Motor neuron (in vitro differentiated cells): ENCODE measurements around the gene ELL. TPM values are rescaled to one million over a fixed set of nuclear protein-coding genes. Genes with fewer than 3 reads are reported as not detected.
A peak's percentile ranks its signal among the peaks of the same experiment; 100 is the strongest.

Experiments
- ATAC-seq, 8 experiments: fragments of 200-7000 bp; cut with Tn5 transposase; replicated peaks in 6 of 8; 2 replicates each; pipeline ENCODE4 v1.8.0; 2021; ENCODE audit warnings: mild to moderate bottlenecking in 8 of 8, moderate library complexity in 8 of 8
- H3K27ac ChIP-seq, 2 donors: fragments of 250-450 bp; sonication (Bioruptor Pico); 2 replicates each; pipeline ENCODE4 v1.9.0; 2021; ENCODE audit warnings: antibody characterized with exemption in 2 of 2, mild to moderate bottlenecking in 2 of 2, moderate library complexity in 1 of 2
- H3K4me1 ChIP-seq, 2 donors: fragments of 250-450 bp; sonication (Bioruptor Pico); replicated peaks in 1 of 2; 2 replicates each; pipeline ENCODE4 v1.6.1; 2021; ENCODE audit warnings: antibody characterized with exemption in 2 of 2, mild to moderate bottlenecking in 2 of 2, moderate library complexity in 1 of 2
- H3K4me3 ChIP-seq, 5 donors: fragments of 250-450 bp; sonication (Bioruptor Pico); 2 replicates each; pipeline ENCODE4 v1.9.0; 2021; ENCODE audit warnings: antibody characterized with exemption in 5 of 5, mild to moderate bottlenecking in 5 of 5, moderate library complexity in 4 of 5
- WGBS, 10 experiments: fragments of 450-650 bp; shearing (Covaris generic); methylation state at CpG; one replicate each; pipeline ENCODE4 v1.0.0; 2022; 5-methylcytosine and 5-hydroxymethylcytosine counted together
- in situ Hi-C, 9 experiments: fragments of 400-800 bp; cut with MboI; loops; one replicate each; pipeline ENCODE4 v1.15.0; 2021; ENCODE audit warnings: low sequenced_read_pairs in 9 of 9, low pct_unique_long_range_greater_than_20kb in 2 of 9; ENCODE audit not compliant: unreplicated experiment in 9 of 9
- total RNA-seq, 8 experiments: library from RNA; unstranded; fragments of 300-600 nt; gene quantifications; 2 replicates each; pipeline versions ENCODE4 v1.2.3 to v1.2.4, GENCODE V29; 2022

The ELL gene
- total RNA-seq, 8 experiments from 2014 or later, result 3.4 to 13.8 (median 6.2) TPM

- H3K27ac ChIP-seq, result no peak overlapping the region
- H3K4me3 ChIP-seq, result no peak overlapping the region
- ATAC-seq, result no peak
- WGBS, 10 experiments, result 98 to 100% (median 100%) methylated on average over 2 to 10 of the region's 30 CpGs; no CpG with 5 or more reads in 7 of the 10 experiments
- H3K4me1 ChIP-seq, result peaks cover 15 to 17% of the 10 kb centered on the region in 2 donors
- in situ Hi-C loops, result loop anchor here in 4 of 9 experiments (25.0 kb wide), 2 partner anchors 372 to 397 kb away; partner anchors contain the start of gene UPF1 (in 1 of the 4)
Measured at GRCh38 chr19:18465214-18465963, 56.5 kb downstream of the ELL start.

- Histone ChIP-seq H3K4me1 (peaks cover 14 to 17% of the 10 kb centered on the region in 2 donors), H3K4me3 (no peak overlapping the region), H3K27ac (no peak overlapping the region)
- WGBS, 10 experiments, result 19 to 80% (median 60%) methylated on average over 1 to 7 of the region's 8 CpGs; no CpG with 5 or more reads in 3 of the 10 experiments
- ATAC-seq, result peak in 5 of 8 experiments; percentile 30 to 80 (median 60)
- in situ Hi-C loops, result loop anchor here in 4 of 9 experiments (25.0 kb wide), 2 partner anchors 373 to 398 kb away; partner anchors contain the start of gene UPF1 (in 1 of the 4)
Measured at GRCh38 chr19:18464646-18465045, 57.2 kb downstream of the ELL start.

- H3K4me1 ChIP-seq, result peaks cover 10 to 14% of the 10 kb centered on the region in 2 donors
- ATAC-seq, result no peak
- in situ Hi-C loops, result loop anchor here in 4 of 9 experiments (25.0 kb wide), 2 partner anchors 376 to 401 kb away; partner anchors contain the start of gene UPF1 (in 1 of the 4)
- H3K27ac ChIP-seq, result peak overlapping the region in 1 of 2 donors; percentile 76
- no peak overlapping the region for H3K4me3 ChIP-seq
- 88 to 100% (median 97%) methylated on average over 3 to 7 of the region's 22 CpGs; no CpG with 5 or more reads in 6 of the 10 experiments for WGBS, 10 experiments
Measured at GRCh38 chr19:18461471-18461870, 60.4 kb downstream of the ELL start.

GRCh38 chr19:18460900-18461299 is 61.0 kb downstream of the ELL start:
- ATAC-seq, result no peak
- no peak overlapping the region for H3K4me3 ChIP-seq
- in situ Hi-C loops, result loop anchor here in 4 of 9 experiments (25.0 kb wide), 2 partner anchors 376 to 401 kb away; partner anchors contain the start of gene UPF1 (in 1 of the 4)
- WGBS, 10 experiments, result 40 to 100% (median 100%) methylated on average over 1 to 5 of the region's 12 CpGs; no CpG with 5 or more reads in 7 of the 10 experiments
- peaks cover 10 to 14% of the 10 kb centered on the region in 2 donors for H3K4me1 ChIP-seq
- peak overlapping the region; percentile 76 to 81 for H3K27ac ChIP-seq

- in situ Hi-C loops, result loop anchor here in 4 of 9 experiments (25.0 kb wide), 2 partner anchors 380 to 405 kb away; partner anchors contain the start of gene UPF1 (in 1 of the 4)
- no peak overlapping the region for H3K27ac ChIP-seq
- no peak for ATAC-seq
Measured at GRCh38 chr19:18457483-18458331, 64.2 kb downstream of the ELL start.

GRCh38 chr19:18456974-18457373 is 64.9 kb downstream of the ELL start:
- 62 to 100% (median 100%) methylated on average over 1 to 3 of the region's 9 CpGs; no CpG with 5 or more reads in 5 of the 10 experiments for WGBS, 10 experiments
- H3K4me1 ChIP-seq, result peaks cover 17 to 23% of the 10 kb centered on the region in 2 donors
- no peak for ATAC-seq
- H3K27ac ChIP-seq, result no peak overlapping the region
- H3K4me3 ChIP-seq, result no peak overlapping the region
- in situ Hi-C loops, result loop anchor here in 4 of 9 experiments (25.0 kb wide), 2 partner anchors 380 to 405 kb away; partner anchors contain the start of gene UPF1 (in 1 of the 4)

More at GRCh38 chr19:18457483-18458331, 64.2 kb downstream of the ELL start:
- Histone ChIP-seq H3K4me1 (peaks cover 10 to 16% of the 10 kb centered on the region in 2 donors), H3K4me3 (no peak overlapping the region)
- whole genome bisulfite sequencing, 10 experiments, result 53 to 89% (median 62%) methylated on average over 2 to 6 of the region's 21 CpGs; no CpG with 5 or more reads in 3 of the 10 experiments

- no peak overlapping the region for H3K4me3 ChIP-seq
- WGBS, 10 experiments, result 29% methylated on average over 1 of the region's 4 CpGs; no CpG with 5 or more reads in 9 of the 10 experiments
- in situ Hi-C loops, result loop anchor here in 4 of 9 experiments (25.0 kb wide), 2 partner anchors 381 to 406 kb away; partner anchors contain the start of gene UPF1 (in 1 of the 4)
- H3K4me1 ChIP-seq, result peaks cover 24 to 28% of the 10 kb centered on the region in 2 donors
- no peak overlapping the region for H3K27ac ChIP-seq
- no peak for ATAC-seq
Measured at GRCh38 chr19:18456279-18456678, 65.6 kb downstream of the ELL start.

GRCh38 chr19:18453269-18454024 is 68.4 kb downstream of the ELL start:
- ATAC-seq, result peak in 2 of 8 experiments; percentile 59 to 67
- 20 to 100% (median 86%) methylated on average over 1 to 10 of the region's 10 CpGs for WGBS, 10 experiments

GRCh38 chr19:18452386-18452785 is 69.5 kb downstream of the ELL start:
- Histone ChIP-seq H3K4me3 (no peak overlapping the region), H3K4me1 (peaks cover 17 to 19% of the 10 kb centered on the region in 2 donors), H3K27ac (peak overlapping the region in 1 of 2 donors; percentile 50)
- no peak for ATAC-seq
- WGBS, 10 experiments, result 83% methylated on average over 1 of the region's 3 CpGs; no CpG with 5 or more reads in 9 of the 10 experiments
- in situ Hi-C loops, result loop anchor here in 4 of 9 experiments (25.0 kb wide), 2 partner anchors 385 to 410 kb away; partner anchors contain the start of gene UPF1 (in 1 of the 4)

More at GRCh38 chr19:18453269-18454024, 68.4 kb downstream of the ELL start:
- Histone ChIP-seq H3K27ac (no peak overlapping the region), H3K4me3 (no peak overlapping the region), H3K4me1 (peaks cover 16 to 19% of the 10 kb centered on the region in 2 donors)
- in situ Hi-C loops, result loop anchor here in 4 of 9 experiments (25.0 kb wide), 2 partner anchors 384 to 409 kb away; partner anchors contain the start of gene UPF1 (in 1 of the 4)

- in situ Hi-C loops, result loop anchor here in 4 of 9 experiments (25.0 kb wide), 2 partner anchors 386 to 411 kb away; partner anchors contain the start of gene UPF1 (in 1 of the 4)
- WGBS, 10 experiments, result 0 to 40% (median 20%) methylated on average over 2 to 3 of the region's 26 CpGs; no CpG with 5 or more reads in 7 of the 10 experiments
- ATAC-seq, result peak; percentile 69 to 99 (median 98)
- peaks cover 19 to 20% of the 10 kb centered on the region in 2 donors for H3K4me1 ChIP-seq
- peak overlapping the region; percentile 8 to 50 for H3K27ac ChIP-seq
- no peak overlapping the region for H3K4me3 ChIP-seq
Measured at GRCh38 chr19:18450931-18451836, 70.7 kb downstream of the ELL start.
